HG03457 (cell line): ENCODE data around the gene MROH8.
"Not testable (repeated sequence)": the region's sequence is repeated elsewhere in the genome, so short reads cannot be mapped to it uniquely, and the experiment has no call there.

Source experiments
- ATAC-seq: cut with Tn5 transposase; IDR thresholded peaks from one replicate; pipeline ENCODE4 v1.9.1; 2021; ENCODE audit warnings: moderate number of reproducible peaks; ENCODE audit not compliant: unreplicated experiment

The MROH8 gene

DNA sequence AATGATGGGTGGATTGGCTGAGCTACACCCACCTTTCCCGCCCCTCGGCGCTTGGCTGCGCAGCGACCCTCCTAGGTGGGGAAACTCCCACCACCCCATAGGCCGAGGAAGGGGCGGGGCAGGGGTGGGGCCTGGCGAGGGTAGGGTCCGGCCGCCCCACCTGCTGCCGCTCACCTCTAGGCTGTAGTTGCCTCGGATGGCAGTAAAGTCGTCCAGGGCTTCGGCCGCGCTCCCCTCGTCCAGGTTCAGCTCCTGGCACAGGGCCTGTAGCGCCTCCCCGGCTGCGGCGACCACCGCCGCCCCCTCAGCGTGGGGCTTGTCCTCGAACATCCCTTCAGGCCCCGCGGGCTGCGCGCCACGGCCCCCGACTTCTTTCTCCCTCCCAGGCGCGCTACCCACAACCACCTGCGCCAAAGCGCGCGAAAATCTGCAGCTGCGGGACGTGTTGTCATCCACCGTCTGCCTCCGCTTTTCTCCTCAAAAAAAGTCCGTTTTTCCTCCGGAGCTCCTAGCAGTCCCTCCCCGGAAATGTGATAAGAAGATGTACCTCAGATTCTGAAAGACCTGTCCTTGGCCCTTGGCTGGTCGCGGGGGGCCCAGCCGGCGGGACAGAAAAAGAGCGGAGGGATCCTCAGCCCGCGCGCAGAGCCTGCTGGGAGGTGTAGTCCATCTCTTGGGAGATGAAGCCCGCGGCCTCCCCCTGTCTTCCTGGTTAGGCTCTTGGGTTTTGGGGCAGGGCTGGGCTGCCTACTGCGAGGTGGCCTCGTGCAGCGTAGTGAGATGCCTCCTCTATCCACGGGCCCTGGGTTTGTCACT is 83.5 kb downstream of the MROH8 start, which contains the start of gene RBL1:
Gene RBL1, minus strand, starts transcription at position 399 of the 816 bp plus-strand sequence. Its CDS starts 69 bp downstream, at position 330.
- ATAC-seq: peak; percentile 69

DNA sequence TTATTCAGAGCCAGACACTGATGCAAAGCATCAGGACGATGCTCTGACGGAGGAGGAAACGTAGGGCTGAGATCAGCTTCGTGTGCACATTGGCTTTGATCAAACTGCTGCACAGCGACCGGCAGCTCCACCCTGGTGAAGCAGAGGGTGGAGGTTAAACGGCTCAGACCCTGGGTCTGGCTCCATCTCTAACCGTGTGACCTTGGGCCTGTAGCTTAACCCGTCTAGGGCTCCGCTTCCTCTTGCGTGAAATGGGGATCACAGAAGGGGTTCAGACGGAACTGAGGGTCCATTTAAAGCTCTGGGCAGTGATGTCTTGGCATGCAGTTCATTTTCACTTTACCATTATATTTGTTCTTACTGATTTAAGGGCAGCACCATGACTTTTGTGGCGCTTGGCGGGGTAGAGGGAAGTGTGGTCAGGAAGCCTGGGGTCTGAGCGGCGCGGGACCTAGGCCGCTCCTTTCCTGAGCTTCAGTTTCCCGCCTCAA is 84.2 kb downstream of the MROH8 start:
- no peak for ATAC-seq

DNA sequence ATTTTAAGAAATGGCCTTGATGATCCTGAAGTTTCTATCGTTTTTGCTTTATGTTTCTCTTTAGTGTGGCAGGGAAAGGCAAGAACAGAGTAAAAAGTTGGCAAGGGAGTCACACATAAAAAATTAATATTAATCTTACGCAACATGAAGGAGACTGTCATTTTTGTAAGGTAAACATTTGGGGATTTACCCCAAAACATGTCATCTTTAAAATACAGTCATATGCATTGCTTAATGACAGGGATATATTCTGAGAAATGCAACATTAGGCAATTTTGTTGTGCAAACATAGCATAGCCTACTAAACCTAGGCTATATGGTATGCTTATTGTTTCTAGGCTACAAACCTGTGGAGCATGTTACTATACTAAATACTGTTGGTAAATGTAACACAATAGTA is 88.9 kb downstream of the MROH8 start:
- ATAC-seq: no peak

DNA sequence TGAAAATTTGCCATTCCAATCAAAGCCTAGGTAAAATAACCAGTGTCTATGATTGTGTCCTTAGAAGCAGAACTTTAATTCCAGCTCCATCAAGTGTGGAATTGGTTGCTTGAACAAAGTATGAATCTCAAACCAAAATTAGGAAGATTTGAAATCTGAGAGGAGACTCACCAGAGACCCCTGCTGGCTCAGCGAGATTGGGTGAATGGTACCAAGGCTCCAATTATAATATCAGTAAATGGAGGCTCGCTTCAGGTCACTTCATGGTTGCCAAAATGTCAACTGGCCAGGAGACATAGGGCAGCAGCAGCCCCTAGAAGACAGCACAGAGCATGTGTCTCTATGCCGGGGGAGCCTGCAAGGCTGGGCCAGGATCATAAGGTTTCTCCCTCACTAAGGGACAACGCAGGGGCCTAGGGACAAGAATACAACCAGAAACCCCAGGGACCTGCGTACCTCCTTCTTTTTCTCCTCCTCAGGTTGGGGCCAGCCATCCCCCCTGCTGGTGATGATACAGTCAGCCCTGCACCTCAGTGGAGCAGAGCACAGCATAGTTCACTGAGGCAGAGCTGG is 97.5 kb downstream of the MROH8 start:
- no peak for ATAC-seq

DNA sequence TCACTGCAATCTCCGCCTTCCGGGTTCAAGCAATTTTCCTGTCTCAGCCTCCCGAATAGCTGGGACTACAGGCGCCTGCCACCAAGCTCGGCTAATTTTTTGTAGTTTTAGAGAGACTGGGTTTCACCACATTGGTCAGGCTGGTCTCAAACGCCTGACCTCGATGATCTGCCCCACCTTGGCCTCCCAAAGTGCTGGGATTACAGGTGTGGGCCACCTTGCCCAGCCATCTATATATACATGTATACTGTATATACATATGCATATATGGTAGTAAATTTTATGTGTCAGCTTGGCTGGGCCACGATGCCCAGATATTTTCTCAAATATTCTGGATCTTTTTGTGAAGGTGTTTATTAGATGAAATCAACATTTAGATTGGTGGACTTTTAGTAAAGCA is 102.3 kb downstream of the MROH8 start:
- ATAC-seq: no peak

DNA sequence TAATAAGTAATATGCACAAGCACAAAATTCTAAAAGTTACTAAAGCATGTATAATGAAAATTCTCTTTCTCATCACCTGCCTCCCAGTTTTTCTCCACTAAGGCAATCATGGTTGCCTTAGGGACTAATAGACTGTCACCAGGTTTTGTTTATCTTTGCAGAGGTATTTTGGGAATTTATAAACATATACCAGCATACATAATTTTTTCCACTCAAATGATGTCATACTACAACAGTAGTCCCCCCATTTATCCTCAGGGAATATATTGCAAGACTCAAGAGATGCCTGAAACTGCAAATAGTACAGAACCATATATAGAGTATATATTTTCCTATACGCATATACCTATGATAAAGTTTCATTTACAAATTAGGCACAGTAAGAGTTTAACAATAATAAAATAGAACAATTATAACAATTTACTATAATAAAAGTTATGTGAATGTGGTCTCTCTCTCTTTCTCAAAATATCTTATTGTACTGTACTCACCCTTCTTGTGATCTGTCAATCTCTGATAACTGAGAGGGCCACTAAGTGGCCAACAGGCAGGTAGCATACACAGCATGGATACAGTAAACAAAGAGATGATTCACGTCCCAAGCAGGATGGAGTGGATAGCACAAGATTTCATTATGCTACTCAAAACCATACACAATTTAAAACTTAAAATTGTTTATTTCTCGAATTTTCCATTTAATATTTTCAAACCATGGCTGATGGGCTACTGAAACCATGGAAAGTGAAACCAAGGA is 103.2 kb downstream of the MROH8 start:
- ATAC-seq: no peak

DNA sequence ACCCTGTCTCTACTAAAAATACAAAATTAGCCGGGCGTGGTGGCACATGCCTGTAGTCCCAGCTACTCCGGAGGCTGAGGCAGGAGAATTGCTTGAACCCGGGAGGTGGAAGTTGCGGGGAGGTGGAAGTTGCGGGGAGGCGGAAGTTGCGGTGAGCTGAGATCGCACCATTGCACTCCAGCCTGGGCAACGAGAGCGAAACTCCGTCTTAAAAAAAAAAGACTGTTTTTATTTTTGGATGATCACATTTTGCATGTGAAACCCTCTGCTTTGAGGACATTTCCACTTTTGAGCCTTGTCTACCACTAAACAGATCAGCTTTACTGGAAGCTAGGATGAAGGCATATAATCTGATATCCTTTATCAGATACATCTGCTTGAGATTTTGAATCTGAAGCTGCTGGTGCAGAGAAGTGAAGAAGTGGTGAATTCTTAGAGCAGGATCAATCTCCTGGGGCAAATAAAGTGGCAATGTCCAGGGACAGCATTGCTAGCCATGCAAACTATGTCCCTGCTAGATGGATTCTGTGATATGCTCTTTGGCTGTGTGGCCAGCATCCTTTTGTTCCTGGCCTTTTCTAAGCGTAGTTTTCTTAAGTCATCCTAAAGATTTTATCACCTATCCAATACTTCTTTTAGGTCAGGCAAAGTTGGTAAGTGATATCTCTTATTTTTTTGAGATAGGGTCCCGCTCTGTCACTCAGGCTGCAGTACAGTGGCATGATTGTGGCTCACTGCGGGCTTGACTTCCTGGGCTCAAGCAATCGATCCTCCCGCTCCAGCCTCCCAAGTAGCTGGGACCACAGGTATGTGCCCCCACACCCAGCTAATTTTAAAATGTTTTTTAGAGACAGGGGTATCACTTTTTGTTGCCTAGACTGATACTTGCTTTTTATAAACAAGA is 106.8 kb downstream of the MROH8 start:
- no peak for ATAC-seq

DNA sequence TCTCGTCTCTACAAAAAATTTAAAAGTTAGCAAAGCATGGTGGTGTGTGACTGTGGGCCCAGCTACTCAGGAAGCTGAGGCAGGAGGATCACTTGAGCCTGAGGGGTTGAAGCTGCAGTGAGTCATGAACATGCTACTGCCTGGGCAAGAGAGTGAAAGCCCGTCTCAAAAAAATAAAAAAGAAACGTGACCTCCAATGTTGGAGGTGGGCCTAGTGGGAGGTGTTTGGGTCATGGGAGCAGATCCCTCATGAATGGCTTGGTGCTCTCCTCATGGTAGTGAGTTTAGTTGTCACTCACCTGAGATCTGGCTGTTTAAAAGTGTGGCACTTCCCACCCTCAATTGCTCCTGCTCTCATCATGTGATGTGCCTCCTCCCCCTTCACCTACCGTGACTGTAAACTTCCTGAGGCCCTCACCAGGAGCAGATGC is 107.9 kb downstream of the MROH8 start:
- no peak for ATAC-seq

DNA sequence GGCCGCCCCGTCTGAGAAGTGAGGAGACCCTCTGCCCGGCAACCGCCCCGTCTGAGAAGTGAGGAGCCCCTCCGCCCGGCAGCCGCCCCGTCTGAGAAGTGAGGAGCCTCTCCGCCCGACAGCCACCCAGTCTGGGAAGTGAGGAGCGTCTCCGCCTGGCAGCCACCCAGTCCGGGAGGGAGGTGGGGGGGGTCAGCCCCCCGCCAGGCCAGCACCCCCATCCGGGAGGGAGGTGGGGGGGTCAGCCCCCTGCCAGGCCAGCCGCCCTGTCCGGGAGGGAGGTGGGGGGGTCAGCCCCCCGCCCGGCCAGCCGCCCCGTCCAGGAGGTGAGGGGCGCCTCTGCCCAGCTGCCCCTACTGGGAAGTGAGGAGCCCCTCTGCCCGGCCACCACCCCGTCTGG is 109.8 kb downstream of the MROH8 start:
- ATAC-seq: not testable (repeated sequence)

DNA sequence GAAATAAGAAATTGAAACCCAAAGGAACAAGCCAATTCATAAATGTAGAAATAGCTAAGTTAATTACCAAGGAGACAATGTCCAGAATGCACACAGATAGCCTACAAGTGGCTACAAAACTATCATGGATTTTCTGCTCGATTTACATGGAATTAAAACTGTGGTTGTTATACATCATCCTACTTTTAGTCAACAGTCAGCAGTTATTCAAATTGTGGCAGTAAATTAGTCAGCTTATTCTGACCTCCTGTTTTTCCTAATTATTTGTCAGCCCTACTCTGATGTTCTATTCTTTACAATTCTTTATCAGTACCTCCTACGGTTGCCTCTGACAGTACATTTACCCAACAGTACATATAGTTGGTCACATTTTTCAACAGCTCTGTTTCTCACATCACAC is 113.2 kb downstream of the MROH8 start:
- ATAC-seq: no peak

DNA sequence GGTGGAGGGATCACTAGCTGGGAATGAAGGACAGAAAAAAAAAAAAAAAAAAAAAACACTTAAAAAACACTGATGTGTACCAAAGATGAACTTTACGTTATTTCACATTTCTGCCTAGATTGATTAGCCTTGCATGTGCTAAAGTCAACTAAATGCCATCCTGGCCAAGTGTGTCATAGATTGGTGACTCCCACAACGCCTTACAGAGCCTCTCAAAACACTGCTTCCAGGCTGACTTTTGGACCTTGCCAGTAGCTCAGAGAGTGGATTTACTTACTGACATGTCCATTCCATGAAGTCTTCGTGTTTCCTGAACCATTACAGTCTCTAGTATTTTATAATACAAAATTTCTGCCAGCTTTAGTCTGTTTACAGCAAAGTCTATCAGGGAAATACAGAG is 124.1 kb downstream of the MROH8 start:
- ATAC-seq: no peak

DNA sequence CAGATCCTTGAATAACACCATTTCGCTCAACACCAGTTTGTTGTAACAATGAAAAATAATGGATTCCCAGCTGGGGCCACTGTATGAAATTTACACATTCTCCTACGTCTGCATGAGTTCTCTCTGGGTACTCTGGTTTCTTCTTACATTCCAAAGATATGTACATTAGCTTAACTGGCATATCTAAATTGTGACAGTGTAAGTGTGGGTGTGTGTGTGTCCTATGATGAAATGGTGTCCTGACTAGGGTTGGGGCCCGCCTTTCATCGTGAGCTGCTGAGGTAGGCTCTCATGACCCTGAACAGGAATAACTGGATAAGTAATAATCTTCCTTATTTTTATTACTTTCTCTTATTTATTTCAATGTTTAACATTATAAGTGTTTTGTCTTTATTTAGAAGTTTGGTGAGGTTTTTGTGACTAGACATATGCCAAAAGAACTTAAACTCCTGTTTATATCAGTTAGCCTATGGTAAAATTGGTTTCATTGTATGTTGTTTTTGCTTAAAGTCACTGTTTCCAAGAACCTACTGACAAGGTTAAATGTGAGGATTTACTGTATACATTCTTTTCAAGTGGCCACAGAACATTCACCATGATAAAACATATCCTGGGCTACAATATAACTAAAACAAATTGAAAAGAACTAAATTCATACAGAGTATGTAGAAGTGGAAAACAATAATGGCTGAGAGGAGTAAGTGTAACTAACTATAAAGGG is 126.0 kb downstream of the MROH8 start:
- ATAC-seq: no peak
